CD4-positive, CD25-positive, alpha-beta regulatory T cell (primary cell): ENCODE data around the gene VSTM4. TPM values are rescaled to one million over a fixed set of nuclear protein-coding genes. Genes with fewer than 3 reads are reported as not detected.

ENCODE experiments used
- ATAC-seq, 2 donors: fragments of 150-1000 bp; cut with Tn5 transposase; one replicate each; pipeline ENCODE4 v1.10.0; 2021; ENCODE audit warnings: low read depth in 2 of 2, moderate number of reproducible peaks in 2 of 2, moderate library complexity in 1 of 2
- DNase-seq, 3 donors: peaks; one replicate each; pipeline versions ENCODE4 v3.0.0 to v3.0.0-alpha.2; 2012 to 2022; ENCODE audit warnings: mixed read lengths in 1 of 3
- H3K27ac ChIP-seq: one replicate; pipeline ENCODE4 v1.7.0; 2013; ENCODE audit warnings: mild to moderate bottlenecking, low read length; ENCODE audit not compliant: insufficient read depth, poor library complexity, severe bottlenecking
- H3K27me3 ChIP-seq: one replicate; pipeline ENCODE4 v1.7.0; 2013; ENCODE audit warnings: low read length; ENCODE audit not compliant: control insufficient read depth, insufficient read depth
- H3K36me3 ChIP-seq: one replicate; pipeline ENCODE4 v1.7.0; 2013; ENCODE audit warnings: mild to moderate bottlenecking, low read length, moderate library complexity; ENCODE audit not compliant: control insufficient read depth, insufficient read depth
- H3K4me1 ChIP-seq: 2 replicates; pipeline ENCODE4 v1.7.0; 2013; ENCODE audit warnings: mild to moderate bottlenecking, low read length; ENCODE audit not compliant: insufficient read depth, control insufficient read depth, poor library complexity, severe bottlenecking
- H3K4me3 ChIP-seq: one replicate; pipeline ENCODE4 v1.7.0; 2013; ENCODE audit warnings: low read depth, mild to moderate bottlenecking, low read length, moderate library complexity
- H3K9me3 ChIP-seq, 2 experiments: 1 replicate in 1 of 2; 2 replicates in 1 of 2; pipeline ENCODE4 v1.7.0; 2013; ENCODE audit warnings: low read length in 2 of 2, mild to moderate bottlenecking in 1 of 2, moderate library complexity in 1 of 2; ENCODE audit not compliant: control insufficient read depth in 2 of 2
- H3K27ac Mint-ChIP-seq, 3 donors: one replicate each; pipeline ENCODE4 v1.8.0; 2020 to 2022; ENCODE audit warnings: mild to moderate bottlenecking in 3 of 3, mixed read lengths in 3 of 3, moderate library complexity in 2 of 3
- H3K27me3 Mint-ChIP-seq: one replicate; pipeline ENCODE4 v1.8.0; 2022; ENCODE audit warnings: mild to moderate bottlenecking, mixed read lengths
- H3K36me3 Mint-ChIP-seq: one replicate; pipeline ENCODE4 v1.8.0; 2020; ENCODE audit warnings: mixed read lengths
- H3K4me1 Mint-ChIP-seq, 4 donors: one replicate each; pipeline ENCODE4 v1.8.0; 2020 to 2022; ENCODE audit warnings: mixed read lengths in 4 of 4, mild to moderate bottlenecking in 1 of 4
- H3K4me3 Mint-ChIP-seq, 4 donors: one replicate each; pipeline ENCODE4 v1.8.0; 2020 to 2022; ENCODE audit warnings: mild to moderate bottlenecking in 4 of 4, mixed read lengths in 4 of 4, moderate library complexity in 3 of 4
- H3K9me3 Mint-ChIP-seq, 7 donors: one replicate each; pipeline ENCODE4 v1.8.0; 2020 to 2022; ENCODE audit warnings: mixed read lengths in 7 of 7, mild to moderate bottlenecking in 3 of 7, moderate library complexity in 2 of 7
- polyA plus RNA-seq, 4 donors: library from polyadenylated mRNA; unstranded; fragments of 300-500 nt; fragmentation: Illumina TruSeq; gene quantifications; one replicate each; pipeline ENCODE4 v1.2.3, GENCODE V29; 2021
- total RNA-seq: library from RNA; stranded (reverse); gene quantifications from one replicate; pipeline ENCODE4 v1.2.3, GENCODE V29; 2022

VSTM4 gene
- total and polyA plus RNA-seq, 5 donors from 2014 or later: 0.05 TPM; not detected in 4

DNA sequence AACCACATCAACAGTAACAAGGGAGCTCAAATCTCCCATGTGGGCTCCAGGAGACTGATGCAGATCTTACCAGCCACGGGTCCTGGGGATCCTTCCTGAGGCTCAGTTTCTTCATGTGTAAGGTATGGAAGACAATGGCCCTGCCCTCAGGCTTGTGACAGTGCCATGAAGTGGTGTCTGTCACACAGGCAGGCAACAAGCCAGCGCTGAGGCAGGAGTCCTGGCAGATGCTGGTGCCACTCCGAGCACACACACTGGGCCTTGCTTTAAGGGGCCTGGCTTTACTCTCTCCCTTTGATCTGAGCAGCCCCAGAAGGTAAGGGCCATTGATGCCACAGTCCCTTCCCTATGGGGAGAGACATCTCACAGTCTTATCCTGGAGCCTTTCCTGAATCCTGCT is 147.3 kb downstream of the VSTM4 start:
- Histone ChIP-seq H3K27ac (no peak overlapping the region), H3K9me3 (no peaks in the 10 kb centered on the region), H3K4me1 (no peaks in the 10 kb centered on the region), H3K4me3 (no peak overlapping the region), H3K36me3 (no peaks in the 10 kb centered on the region), H3K27me3 (no peaks in the 10 kb centered on the region)
- Mint-ChIP-seq H3K4me3 (no peak overlapping the region), H3K4me1 (peaks cover 0 to 5% (median 0%) of the 10 kb centered on the region in 4 donors), H3K27me3 (no peaks in the 10 kb centered on the region), H3K36me3 (no peaks in the 10 kb centered on the region), H3K27ac (no peak overlapping the region), H3K9me3 (peaks cover 0 to 4% (median 0%) of the 10 kb centered on the region in 7 donors)
- no peak for DNase-seq
- ATAC-seq: no peak

DNA sequence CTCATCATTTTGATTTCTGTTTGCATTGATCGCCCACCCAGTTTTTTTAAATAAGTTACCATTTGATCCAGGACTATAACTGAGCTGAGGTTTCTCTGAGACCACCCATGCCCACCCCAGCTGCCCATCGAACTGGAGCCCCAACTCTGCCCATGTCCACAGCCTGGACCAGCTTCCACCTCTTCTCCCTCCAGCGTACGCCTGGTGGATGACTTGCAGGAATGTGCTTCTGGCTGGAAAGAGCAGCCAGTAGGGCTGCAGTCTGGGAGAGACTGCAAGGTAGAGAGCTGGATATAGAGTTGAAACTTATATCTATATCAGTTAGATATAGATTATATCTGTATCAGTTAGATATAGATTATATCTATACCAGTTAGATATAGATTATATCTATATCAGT is 149.9 kb downstream of the VSTM4 start:
- H3K9me3 ChIP-seq: no peaks in the 10 kb centered on the region
- H3K27ac ChIP-seq: no peak overlapping the region
- H3K4me3 ChIP-seq: no peak overlapping the region
- no peaks in the 10 kb centered on the region for H3K4me1 ChIP-seq
- Mint-ChIP-seq H3K4me3 (no peak overlapping the region), H3K4me1 (peaks cover 0 to 5% (median 0%) of the 10 kb centered on the region in 4 donors), H3K27ac (no peak overlapping the region), H3K9me3 (peaks cover 0 to 4% (median 0%) of the 10 kb centered on the region in 7 donors), H3K36me3 (no peaks in the 10 kb centered on the region), H3K27me3 (no peaks in the 10 kb centered on the region)
- ATAC-seq (no peak), DNase-seq (no peak)
- H3K27me3 ChIP-seq: no peaks in the 10 kb centered on the region
- H3K36me3 ChIP-seq: no peaks in the 10 kb centered on the region

Other genes starting within 250 kb of the VSTM4 start
- gene LRRC18, start 175.7 kb downstream of the VSTM4 start, total RNA-seq: not detected
- gene LRRC18, start 175.7 kb downstream of the VSTM4 start, polyA plus RNA-seq: not detected
- gene FAM170B, start 18.5 kb upstream of the VSTM4 start, total RNA-seq: not detected
- not detected for gene FAM170B, start 18.5 kb upstream of the VSTM4 start, polyA plus RNA-seq
- gene TMEM273, start 72.9 kb upstream of the VSTM4 start, total RNA-seq: 7.9 TPM
- 10 to 100 TPM; 16.4 to 46.2 (median 35.8) TPM for gene TMEM273, start 72.9 kb upstream of the VSTM4 start, polyA plus RNA-seq
- gene C10orf71, start 183.6 kb upstream of the VSTM4 start, total RNA-seq: not detected
- not detected for gene C10orf71, start 183.6 kb upstream of the VSTM4 start, polyA plus RNA-seq